K562 (cell line): Measurements from ENCODE around the gene BMP2K. TPM values are rescaled to one million over a fixed set of nuclear protein-coding genes. Genes with fewer than 3 reads are reported as not detected.

ENCODE experiments used
- ATF1 ChIP-seq, 2 experiments: fragments of 450-650 bp in 1 of 2; IDR thresholded peaks; 2 replicates each; pipeline ENCODE4 v1.6.1; 2016; ENCODE audit warnings: missing compliant biosample characterization in 1 of 2, missing genetic modification characterization in 1 of 2
- CBFA2T2 ChIP-seq: fragments of 450-650 bp; conservative IDR thresholded peaks from 2 replicates; pipeline ENCODE4 v1.6.1; 2017; ENCODE audit warnings: mild to moderate bottlenecking
- CC2D1A ChIP-seq: fragments of 450-650 bp; IDR thresholded peaks from 2 replicates; pipeline ENCODE4 v1.6.1; 2017; ENCODE audit warnings: mild to moderate bottlenecking
- CHD4 ChIP-seq: fragments of 200-600 bp; sonication (generic); IDR thresholded peaks from 3 replicates; pipeline ENCODE4 v1.6.1; 2012; ENCODE audit warnings: low read depth, mild to moderate bottlenecking, mixed read lengths, low read length, inconsistent platforms; ENCODE audit not compliant: insufficient read depth, insufficient replicate concordance, poor library complexity, severe bottlenecking
- FOSL1 ChIP-seq: fragments of 200-800 bp; sonication (Bioruptor generic); conservative IDR thresholded peaks from 2 replicates; pipeline ENCODE4 v1.6.1; 2016; ENCODE audit warnings: missing genetic modification characterization, missing compliant biosample characterization
- HDGF ChIP-seq: fragments of 450-650 bp; IDR thresholded peaks from 2 replicates; pipeline ENCODE4 v1.6.1; 2016
- KAT2B ChIP-seq: IDR thresholded peaks from one replicate; pipeline ENCODE4 v1.6.1; 2012; ENCODE audit warnings: low read depth, mild to moderate bottlenecking, control low read depth, inconsistent platforms, low read length, moderate library complexity
- MCM2 ChIP-seq: fragments of 450-650 bp; IDR thresholded peaks from 2 replicates; pipeline ENCODE4 v1.6.1; 2017; ENCODE audit warnings: low read depth, mild to moderate bottlenecking
- MEF2D ChIP-seq: conservative IDR thresholded peaks from 2 replicates; pipeline ENCODE4 v1.6.1; 2016; ENCODE audit warnings: low read depth, missing genetic modification characterization, missing compliant biosample characterization
- NFXL1 ChIP-seq: fragments of 450-650 bp; formaldehyde crosslinking; IDR thresholded peaks from 2 replicates; pipeline ENCODE4 v1.4.0; 2021; ENCODE audit warnings: mild to moderate bottlenecking
- NR1H2 ChIP-seq: sonication (generic); formaldehyde crosslinking; IDR thresholded peaks from 2 replicates; pipeline ENCODE4 v1.4.0; 2020; ENCODE audit warnings: mild to moderate bottlenecking, missing genetic modification reagents
- POLR2A ChIP-seq: fragments of 450-650 bp; conservative IDR thresholded peaks from 2 replicates; pipeline ENCODE4 v1.6.1; 2016
- PURB ChIP-seq: sonication (generic); formaldehyde crosslinking; IDR thresholded peaks from 2 replicates; pipeline ENCODE4 v1.9.0; 2021; ENCODE audit warnings: low read depth, mild to moderate bottlenecking, missing genetic modification reagents
- PYGO2 ChIP-seq: fragments of 450-650 bp; IDR thresholded peaks from 2 replicates; pipeline ENCODE4 v1.6.1; 2016; ENCODE audit warnings: mild to moderate bottlenecking, missing genetic modification characterization, moderate library complexity, missing compliant biosample characterization
- RUNX1 ChIP-seq: sonication (generic); IDR thresholded peaks from 2 replicates; pipeline ENCODE4 v1.6.1; 2016; ENCODE audit warnings: antibody characterized with exemption, low read depth
- SIRT6 ChIP-seq: IDR thresholded peaks from one replicate; pipeline ENCODE4 v1.6.1; 2012; ENCODE audit warnings: low read depth, mild to moderate bottlenecking, control low read depth, inconsistent platforms, low read length, moderate library complexity
- SMAD1 ChIP-seq: fragments of 150-350 bp; IDR thresholded peaks from 2 replicates; pipeline ENCODE4 v1.6.1; 2014; ENCODE audit warnings: low read length, low read depth; ENCODE audit not compliant: partially characterized antibody
- SMARCC2 ChIP-seq: fragments of 450-650 bp; IDR thresholded peaks from 2 replicates; pipeline ENCODE4 v1.6.1; 2017; ENCODE audit warnings: antibody characterized with exemption, moderate library complexity, mild to moderate bottlenecking, low read depth
- STAT5A ChIP-seq: IDR thresholded peaks from 2 replicates; pipeline ENCODE4 v1.6.1; 2012; ENCODE audit warnings: low read length, inconsistent platforms, borderline replicate concordance
- TRIM25 ChIP-seq: fragments of 450-650 bp; IDR thresholded peaks from 2 replicates; pipeline ENCODE4 v1.7.0; 2016; ENCODE audit warnings: borderline replicate concordance
- U2AF1 ChIP-seq: fragments of 200-400 bp; formaldehyde crosslinking; optimal IDR thresholded peaks from 2 replicates; pipeline ENCODE3; 2017; ENCODE audit warnings: mild to moderate bottlenecking, low read depth, low read length, moderate library complexity
- ZBTB2 ChIP-seq: fragments of 450-650 bp; IDR thresholded peaks from 2 replicates; pipeline ENCODE4 v1.6.1; 2016; ENCODE audit warnings: antibody characterized with exemption
- ZKSCAN8 ChIP-seq: fragments of 200-800 bp; sonication (Bioruptor generic); IDR thresholded peaks from 2 replicates; pipeline ENCODE4 v1.6.1; 2016; ENCODE audit warnings: missing genetic modification characterization, missing compliant biosample characterization
- ZNF280A ChIP-seq: fragments of 450-650 bp; IDR thresholded peaks from 2 replicates; pipeline ENCODE4 v1.6.1; 2018; ENCODE audit warnings: mild to moderate bottlenecking, low read depth; ENCODE audit not compliant: partially characterized antibody
- ZNF3 ChIP-seq: fragments of 250-450 bp; sonication (Bioruptor Pico); IDR thresholded peaks from 2 replicates; pipeline ENCODE4 v1.5.0; 2021; ENCODE audit warnings: mild to moderate bottlenecking, moderate library complexity
- ZNF696 ChIP-seq: fragments of 250-450 bp; sonication (Bioruptor Pico); conservative IDR thresholded peaks from 2 replicates; pipeline ENCODE4 v1.4.0; 2020; ENCODE audit warnings: mild to moderate bottlenecking, moderate library complexity
- polyA plus RNA-seq, 8 experiments: library from polyadenylated mRNA; depleted of rRNA in 4 of 8; stranded (reverse) in 5 of 8; unstranded in 3 of 8; fragments of >200 nt; fragmentation: Nextera tagmentation in 2 of 8; fragmentation: Illumina TruSeq in 1 of 8; extraction: Ambion mirVana in 2 of 8; extraction: Trizol in 1 of 8; gene quantifications; 2 replicates each; pipeline versions ENCODE4 v1.2.1 to v1.2.3, GENCODE V29; 2011 to 2014; ENCODE audit warnings: inconsistent platforms in 1 of 8, missing spikeins in 1 of 8
- total RNA-seq, 7 experiments: library from RNA; depleted of rRNA in 6 of 7; stranded (reverse); fragments of >200 nt in 6 of 7; fragmentation: Illumina TruSeq in 2 of 7; extraction: Trizol in 2 of 7; gene quantifications; 2 replicates each; pipeline versions ENCODE4 v1.2.1 to v1.2.3, GENCODE V29; 2011 to 2021; ENCODE audit warnings: low replicate concordance in 1 of 7

The BMP2K gene
- total and polyA plus RNA-seq, 9 of the 15 experiments (the other 6 are each of a cell fraction or from before 2014, with no cell fraction given), result 17.0 to 217 (median 104) TPM

- no peak for TF ChIP-seq ZNF280A
- TF ChIP-seq PURB (CRISPR knock-in tag), result no peak
- 0 out of 2 replicates have a peak, but pooled peaks have one; percentile 70 for TF ChIP-seq TRIM25
- TF ChIP-seq ZKSCAN8 (CRISPR knock-in tag), result no peak
- no peak for TF ChIP-seq CHD4
- 0 out of 2 replicates have a peak, but pooled peaks have one; percentile 20 for TF ChIP-seq PYGO2 (tag)
- no peak for TF ChIP-seq KAT2B
- TF ChIP-seq MCM2, result no peak
- no peak for TF ChIP-seq NFXL1
- TF ChIP-seq FOSL1 (tag), result no peak; the same call in none of the 2 replicates
- TF ChIP-seq ATF1 (CRISPR knock-in tag; IDR thresholded peaks at IDR 0.05), result no peak
- TF ChIP-seq ATF1 (tag; IDR thresholded peaks at IDR 0.05), result peak; percentile 73
- no peak for TF ChIP-seq SIRT6
- no peak for TF ChIP-seq SMAD1
- no peak for TF ChIP-seq POLR2A
- TF ChIP-seq MEF2D (tag), result peak; percentile 65; the same call in 1 of the 2 replicates
- no peak for TF ChIP-seq HDGF
- no peak for TF ChIP-seq RUNX1
- no peak for TF ChIP-seq ZNF696 (CRISPR knock-in tag)
- peak; percentile 91 for TF ChIP-seq CBFA2T2
- no peak for TF ChIP-seq U2AF1
- TF ChIP-seq NR1H2 (CRISPR knock-in tag), result no peak
- TF ChIP-seq SMARCC2, result peak; percentile 83
- peak; percentile 72; the same call in 1 of the 2 replicates for TF ChIP-seq ZBTB2
- TF ChIP-seq CC2D1A, result peak; percentile 90
- TF ChIP-seq STAT5A, result peak; percentile 83
- TF ChIP-seq ZNF3, result no peak
Observed at GRCh38 chr4:78732332-78733104, 43.6 kb upstream of the BMP2K start (continued).
